ENCODE data around the gene TGIF1.
"Not testable (repeated sequence)": the region's sequence is repeated elsewhere in the genome, so short reads cannot be mapped to it uniquely, and the experiment has no call there.

Gene TGIF1

GRCh38 chr18:3450012-3450798 lies at the start of gene TGIF1:
TGIF1 (plus strand) TSS chr18:3450172; CDS start chr18:3450490, 318 bp downstream.
- peak; percentile 81 for DNase-seq

- DNase-seq = no peak
Measured at GRCh38 chr18:3400567-3401296, 49.2 kb upstream of the TGIF1 start.

- DNase-seq = no peak
Measured at GRCh38 chr18:3401669-3402620, 48.0 kb upstream of the TGIF1 start.

GRCh38 chr18:3402982-3403451 lies 47.0 kb upstream of the TGIF1 start:
- no peak for DNase-seq

- no peak for DNase-seq
Measured at GRCh38 chr18:3405713-3406112, 44.3 kb upstream of the TGIF1 start.

- no peak for DNase-seq
Measured at GRCh38 chr18:3408107-3408506, 41.9 kb upstream of the TGIF1 start.

- no peak for DNase-seq
Measured at GRCh38 chr18:3409811-3410210, 40.2 kb upstream of the TGIF1 start.

GRCh38 chr18:3410273-3410672 lies 39.7 kb upstream of the TGIF1 start:
- DNase-seq = no peak

- not testable (repeated sequence) for DNase-seq
Measured at GRCh38 chr18:3410876-3411275, 39.1 kb upstream of the TGIF1 start.

GRCh38 chr18:3411327-3411726 lies 38.6 kb upstream of the TGIF1 start:
- no peak for DNase-seq

GRCh38 chr18:3411854-3412268 lies 38.1 kb upstream of the TGIF1 start:
- peak; percentile 18 for DNase-seq

- DNase-seq = not testable (repeated sequence)
Measured at GRCh38 chr18:3412528-3412927, 37.4 kb upstream of the TGIF1 start.

GRCh38 chr18:3415110-3415509 lies 34.9 kb upstream of the TGIF1 start:
- DNase-seq = no peak

- DNase-seq = no peak
Measured at GRCh38 chr18:3418083-3418482, 31.9 kb upstream of the TGIF1 start.

- no peak for DNase-seq
Measured at GRCh38 chr18:3420919-3421279, 29.1 kb upstream of the TGIF1 start.

- no peak for DNase-seq
Measured at GRCh38 chr18:3422905-3423304, 27.1 kb upstream of the TGIF1 start.

- no peak for DNase-seq
Measured at GRCh38 chr18:3424280-3424890, 25.6 kb upstream of the TGIF1 start.

GRCh38 chr18:3425030-3425429 lies 24.9 kb upstream of the TGIF1 start:
- no peak for DNase-seq

- no peak for DNase-seq
Measured at GRCh38 chr18:3425446-3425845, 24.5 kb upstream of the TGIF1 start.

GRCh38 chr18:3426074-3426473 lies 23.9 kb upstream of the TGIF1 start:
- DNase-seq = no peak

- DNase-seq = no peak
Measured at GRCh38 chr18:3427944-3428343, 22.0 kb upstream of the TGIF1 start.

- DNase-seq = no peak
Measured at GRCh38 chr18:3429121-3429520, 20.9 kb upstream of the TGIF1 start.

- DNase-seq = no peak
Measured at GRCh38 chr18:3434685-3435084, 15.3 kb upstream of the TGIF1 start.
